Activated CD8-positive, alpha-beta memory T cell treated with anti-CD3 and anti-CD28 coated beads, Interleukin-2, amount 50 U/mL, for 48 hours (primary cell): ENCODE measurements around the gene IDH2.

Experiments
- DNase-seq: peaks from one replicate; pipeline ENCODE4 v3.0.0-alpha.2; 2020

IDH2 gene

DNA sequence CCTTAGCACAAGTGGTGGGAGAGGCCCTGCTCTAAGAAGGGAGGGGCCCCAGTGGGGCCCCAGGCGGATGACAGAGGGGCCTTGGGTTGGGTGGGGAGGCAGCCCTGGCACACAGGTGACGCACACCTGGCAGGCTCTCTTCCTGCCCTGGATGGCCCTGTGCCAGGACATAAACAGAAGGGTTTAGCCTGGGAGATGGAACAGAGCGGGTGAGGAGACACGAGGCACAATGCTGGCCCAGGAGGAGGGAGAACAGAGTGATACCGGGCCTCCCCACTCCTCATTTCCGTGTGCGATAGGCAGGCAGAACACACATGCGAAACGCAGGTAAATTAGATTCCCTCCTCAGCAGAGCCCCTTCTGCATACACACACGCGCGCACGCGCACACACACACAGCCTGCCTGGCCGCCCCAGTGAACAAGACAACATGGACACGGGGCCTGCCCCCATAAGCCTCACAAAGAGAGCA is 39.8 kb downstream of the IDH2 start:
- no peak for DNase-seq

DNA sequence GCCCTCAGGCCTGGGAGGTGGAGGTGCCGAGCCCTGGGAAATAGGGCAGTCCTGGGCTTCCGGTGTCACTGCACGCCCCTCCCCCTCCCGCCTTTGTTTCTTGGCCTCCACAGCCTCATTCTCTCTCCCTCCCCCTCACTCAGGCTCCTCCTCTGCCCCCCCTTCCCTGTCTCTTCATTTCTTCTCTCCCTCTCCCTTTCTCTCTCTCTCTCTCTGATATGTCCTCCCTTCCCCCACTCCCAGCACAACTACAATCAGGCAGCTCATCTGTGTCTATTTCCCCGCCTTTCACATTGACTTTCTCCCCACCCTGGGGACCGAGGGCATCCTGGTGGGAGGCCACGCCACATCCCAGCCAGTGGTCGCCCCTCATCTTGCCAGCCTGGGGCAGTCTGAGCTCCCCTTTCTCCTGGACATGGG is 40.2 kb downstream of the IDH2 start:
- DNase-seq = no peak

DNA sequence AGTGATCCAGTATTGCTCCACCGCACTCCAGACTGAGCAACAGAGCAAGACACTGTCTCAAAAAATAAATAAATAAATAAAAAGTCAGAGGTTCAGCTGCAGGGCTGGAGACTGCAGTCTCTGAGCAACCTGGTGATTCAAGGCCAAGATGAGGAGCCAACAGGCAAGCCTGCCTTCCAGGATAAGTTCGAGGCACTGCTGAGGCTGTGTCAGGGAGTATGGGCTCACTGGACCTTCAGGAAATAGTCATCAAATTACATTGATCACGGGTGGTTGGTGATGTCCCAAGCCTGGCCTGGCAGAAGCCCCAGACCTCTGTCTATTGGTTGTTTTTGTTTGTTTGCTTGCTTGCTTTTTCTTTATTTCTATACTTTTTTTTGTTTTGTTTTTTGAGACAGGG is 41.5 kb downstream of the IDH2 start:
- DNase-seq = no peak

DNA sequence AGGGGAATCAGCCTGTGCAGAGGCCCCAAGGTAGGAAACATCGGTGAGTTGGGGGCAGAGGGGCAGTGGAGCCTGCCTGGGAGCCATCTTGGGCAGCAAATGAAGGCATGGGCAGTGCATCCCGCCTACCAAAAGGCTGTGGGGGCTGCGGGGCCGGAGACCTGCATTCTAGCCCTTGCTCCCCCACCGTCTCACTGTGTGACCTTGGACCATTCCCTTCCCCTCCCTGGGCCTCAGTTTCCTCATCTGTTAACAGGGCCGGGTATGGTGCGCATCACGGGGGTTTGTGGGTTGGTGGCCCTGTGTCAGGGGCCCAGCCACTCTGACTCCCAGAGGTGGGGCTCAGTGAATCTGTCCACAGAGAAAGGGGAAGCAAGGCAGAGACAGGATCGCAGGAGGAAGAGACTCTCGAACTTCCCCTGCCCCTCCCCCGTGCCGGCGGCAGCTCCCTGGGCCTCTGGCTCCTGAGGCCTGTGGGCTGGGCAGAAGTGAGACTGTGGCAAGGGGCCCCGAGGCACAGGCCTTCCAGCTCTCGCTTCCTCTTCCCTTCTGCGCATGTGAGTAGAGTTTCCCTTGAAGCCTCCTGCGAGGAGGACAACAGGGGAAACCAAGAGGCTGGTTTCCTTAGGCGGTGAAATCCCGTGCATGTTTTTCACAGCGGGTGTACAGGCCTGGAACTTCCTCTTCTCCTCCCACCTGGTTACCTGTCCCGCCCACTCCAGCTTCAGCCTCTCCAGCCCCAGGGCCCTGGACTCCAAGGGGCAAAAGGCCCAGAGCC is 42.9 kb downstream of the IDH2 start:
- DNase-seq = peak; percentile 87

DNA sequence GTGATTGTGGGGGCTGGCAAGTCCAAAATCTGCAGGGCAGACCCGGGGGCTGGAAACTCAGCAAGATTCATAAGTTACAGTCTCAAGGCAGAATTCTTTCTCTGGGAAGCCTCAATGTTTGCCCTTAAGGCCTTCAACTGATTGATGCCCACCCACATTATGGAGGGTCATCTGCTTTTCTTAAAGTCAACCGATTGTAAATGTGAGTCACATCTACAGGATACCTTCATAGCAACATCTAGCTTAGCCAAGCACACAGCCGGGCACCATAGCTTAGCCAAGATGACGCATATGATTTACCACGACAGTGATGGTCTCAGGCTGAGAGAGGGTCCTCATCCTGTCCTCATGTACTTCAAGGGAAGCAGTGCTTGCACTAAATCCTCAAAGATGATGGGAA is 43.5 kb downstream of the IDH2 start:
- DNase-seq = no peak

DNA sequence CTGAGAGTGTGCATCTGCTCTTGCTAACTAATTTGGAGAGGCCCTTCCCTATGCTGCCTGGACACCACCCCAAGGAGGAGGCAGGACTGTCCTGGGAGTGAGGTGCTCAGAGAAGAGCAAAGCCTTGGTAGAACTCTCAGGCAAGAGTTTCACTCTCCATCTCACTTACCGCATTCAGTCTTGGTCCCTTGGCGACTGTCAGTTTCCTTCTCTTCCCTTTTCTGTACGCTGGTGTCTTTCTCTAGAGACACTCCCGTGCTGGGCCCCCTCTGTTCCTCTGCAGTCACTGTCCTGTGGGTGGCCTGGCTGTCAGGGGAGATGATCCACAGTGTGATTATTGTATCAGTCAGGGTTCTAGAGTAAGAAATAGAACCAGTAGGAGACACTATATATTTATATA is 44.0 kb downstream of the IDH2 start:
- no peak for DNase-seq

DNA sequence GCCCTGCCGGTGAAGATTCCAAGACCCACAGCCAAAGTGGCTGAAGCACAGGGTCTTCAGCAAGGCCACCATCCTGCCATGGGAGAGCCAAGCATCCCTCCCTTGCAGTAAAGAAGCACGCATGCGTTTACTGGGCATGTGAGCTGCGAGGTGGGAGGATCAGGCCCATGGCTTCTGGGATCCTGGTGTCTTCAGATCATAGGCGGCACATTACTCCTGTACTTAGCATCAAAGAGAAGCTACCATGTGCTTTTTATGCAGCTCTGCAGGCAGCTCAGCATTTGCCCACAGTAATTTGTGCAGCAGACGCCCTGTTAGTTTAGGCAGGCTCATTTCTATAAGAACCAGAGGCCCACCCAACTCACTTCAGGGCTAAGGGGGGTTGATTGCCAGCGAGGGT is 45.7 kb downstream of the IDH2 start:
- DNase-seq = no peak

DNA sequence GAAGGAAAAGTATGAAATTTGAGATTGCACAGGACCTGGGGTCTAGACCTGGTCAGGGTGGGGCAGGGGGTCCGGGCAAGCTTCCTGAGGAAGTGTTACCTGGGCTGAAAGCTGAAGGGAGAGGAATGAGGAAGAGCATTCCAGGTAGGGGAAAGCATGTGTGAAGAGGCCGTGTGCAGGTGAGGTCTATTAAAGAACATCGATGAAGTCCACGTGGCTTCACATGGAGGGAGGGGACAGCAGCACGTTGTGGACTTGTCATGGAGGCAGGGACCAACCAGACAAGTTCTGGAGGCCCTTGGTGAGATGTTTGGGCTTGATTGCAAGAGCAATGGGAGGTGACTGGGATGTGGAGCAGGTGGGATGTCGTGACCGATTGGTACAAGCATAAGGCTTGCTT is 47.1 kb downstream of the IDH2 start:
- no peak for DNase-seq

DNA sequence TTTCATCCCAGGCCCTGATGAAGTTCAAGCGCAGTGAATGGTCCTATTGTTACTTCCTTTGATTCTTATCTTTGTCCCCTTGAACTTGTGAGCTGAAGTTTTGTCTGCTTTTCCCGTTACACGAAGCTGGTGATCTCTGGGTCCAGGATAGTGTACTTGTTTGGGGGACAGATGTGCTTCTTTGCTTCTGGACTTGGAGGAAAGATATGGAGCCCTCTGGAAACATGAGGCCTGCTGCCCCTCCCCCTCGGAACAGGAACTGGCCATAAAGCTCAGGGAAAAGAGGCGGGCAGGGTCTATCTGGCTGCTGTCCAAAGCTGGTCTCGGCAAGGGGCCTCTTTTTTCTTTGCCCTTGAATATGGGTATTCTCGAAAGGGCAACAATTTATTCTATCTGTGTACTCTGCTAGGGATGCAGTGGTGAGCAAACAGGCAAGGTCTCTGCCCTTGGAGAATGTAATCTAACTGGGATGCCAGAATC is 47.6 kb downstream of the IDH2 start:
- DNase-seq = no peak

DNA sequence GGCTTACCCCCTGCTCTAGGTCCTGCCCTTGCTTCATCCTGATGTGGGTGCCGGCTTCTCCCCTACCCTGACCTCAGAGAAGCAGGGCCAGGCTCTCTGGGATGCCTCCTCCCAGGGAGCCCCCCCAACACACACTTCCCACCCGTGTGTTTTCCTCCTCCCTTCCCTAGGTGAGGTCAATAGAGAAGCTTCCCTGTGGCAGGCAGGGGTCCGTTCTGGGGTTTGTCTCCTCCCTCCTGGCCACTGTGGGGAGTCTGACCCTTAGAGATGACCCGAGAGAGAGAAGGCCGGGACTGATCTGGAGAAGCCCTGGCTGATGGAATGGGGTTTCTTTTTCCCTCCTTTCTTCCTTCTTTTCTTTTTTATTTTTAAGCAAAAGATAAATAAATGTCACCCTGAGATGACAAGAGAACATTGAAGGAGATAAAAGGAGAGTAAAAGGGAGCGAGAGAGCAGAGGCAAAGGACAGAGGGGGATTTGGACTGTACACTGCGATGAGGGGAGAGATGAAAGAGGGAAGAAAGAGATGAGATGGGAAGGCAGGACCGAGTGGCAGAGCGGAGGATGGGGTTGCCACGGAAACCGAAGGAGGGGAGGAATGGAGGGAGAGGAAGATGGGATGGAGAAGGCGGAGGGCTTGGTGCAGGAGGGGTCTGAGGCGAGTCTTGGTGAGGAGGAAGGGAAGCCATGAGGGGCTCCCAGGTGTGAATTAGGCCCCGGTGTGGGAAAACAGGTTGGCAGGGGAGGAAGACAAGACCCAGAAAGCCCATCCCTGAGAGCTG is 48.4 kb downstream of the IDH2 start:
- no peak for DNase-seq

DNA sequence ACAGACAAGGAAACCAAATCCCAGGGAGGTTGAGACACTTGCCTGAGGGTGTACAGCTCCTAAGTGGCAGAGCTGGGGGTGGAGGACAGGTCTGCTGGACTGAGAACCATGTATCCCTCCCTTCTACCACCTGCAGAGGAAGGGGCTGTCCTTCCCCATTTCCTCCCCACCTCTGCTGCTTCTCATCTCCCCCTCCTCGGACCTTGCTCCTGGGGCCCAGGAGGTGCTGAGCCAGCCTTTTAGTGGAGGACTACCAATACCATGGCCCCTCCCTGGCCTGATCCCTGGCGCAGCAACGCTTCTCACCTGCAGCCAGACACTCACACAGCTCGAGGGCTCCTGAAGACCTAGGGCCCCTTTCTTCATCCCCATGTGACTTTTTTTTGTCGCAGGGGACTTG is 50.4 kb downstream of the IDH2 start:
- no peak for DNase-seq

DNA sequence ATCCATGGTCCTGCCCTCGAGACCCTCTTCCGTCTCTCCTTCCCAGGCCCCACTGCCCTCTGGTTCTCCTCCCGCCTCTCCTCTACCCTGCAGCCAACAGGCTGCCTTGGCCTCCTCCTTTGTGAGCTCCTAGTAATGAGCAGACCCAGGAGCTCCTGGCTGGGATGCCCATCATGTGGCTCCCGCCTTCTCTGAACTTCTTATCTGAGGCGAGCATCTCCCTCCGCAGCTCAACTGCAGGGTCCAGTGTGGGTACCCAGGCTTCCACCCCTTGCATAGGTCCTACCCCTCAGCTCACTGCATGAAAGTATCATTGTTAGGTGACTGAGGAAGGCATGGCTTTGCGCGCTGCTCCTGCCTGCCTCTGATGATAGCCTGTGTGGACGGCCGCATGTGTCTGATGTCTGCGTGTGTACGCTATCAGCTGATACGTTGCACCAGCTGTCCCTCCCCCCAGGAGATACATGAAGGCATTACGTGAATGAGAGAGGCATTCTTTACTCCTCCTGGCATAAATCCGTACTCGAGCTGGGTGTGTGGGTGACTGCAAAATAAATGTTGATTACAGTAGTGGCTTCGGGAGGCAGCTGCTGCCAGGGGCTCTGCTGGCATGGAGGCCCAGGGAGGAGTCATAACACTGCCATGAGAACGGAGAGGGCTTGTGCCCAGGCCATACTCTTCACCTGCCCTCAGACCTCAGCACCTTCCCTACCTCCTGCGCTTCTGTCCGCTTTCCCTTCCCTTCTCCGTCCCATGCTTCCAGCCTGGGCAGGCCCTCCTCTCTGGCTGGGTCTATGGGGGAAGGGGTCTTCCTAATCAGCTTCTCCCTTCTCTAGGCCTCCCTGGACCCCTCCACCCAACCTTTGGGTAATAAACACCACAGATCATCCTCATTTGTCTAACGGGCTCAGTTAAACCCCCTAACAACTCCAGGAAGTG is 52.3 kb downstream of the IDH2 start:
- DNase-seq = no peak

DNA sequence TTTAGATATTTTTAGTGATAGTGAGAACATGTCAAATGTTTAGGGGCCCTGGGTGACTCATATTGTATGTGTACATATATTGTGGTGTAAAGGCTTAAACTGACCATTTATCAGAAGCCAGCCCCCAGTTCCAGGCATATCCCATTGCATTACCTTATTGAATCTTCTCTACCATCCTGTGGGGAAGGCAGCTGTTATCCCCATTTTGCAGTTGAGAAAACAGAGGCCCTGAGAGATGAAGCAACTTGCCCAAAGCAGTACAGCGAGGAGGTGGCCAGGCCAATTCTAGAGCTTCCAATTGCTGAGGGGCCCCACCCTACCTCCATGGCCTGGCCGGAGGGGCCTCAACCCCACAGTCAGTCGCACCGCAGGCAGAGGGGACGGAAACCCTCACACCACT is 53.2 kb downstream of the IDH2 start:
- no peak for DNase-seq

DNA sequence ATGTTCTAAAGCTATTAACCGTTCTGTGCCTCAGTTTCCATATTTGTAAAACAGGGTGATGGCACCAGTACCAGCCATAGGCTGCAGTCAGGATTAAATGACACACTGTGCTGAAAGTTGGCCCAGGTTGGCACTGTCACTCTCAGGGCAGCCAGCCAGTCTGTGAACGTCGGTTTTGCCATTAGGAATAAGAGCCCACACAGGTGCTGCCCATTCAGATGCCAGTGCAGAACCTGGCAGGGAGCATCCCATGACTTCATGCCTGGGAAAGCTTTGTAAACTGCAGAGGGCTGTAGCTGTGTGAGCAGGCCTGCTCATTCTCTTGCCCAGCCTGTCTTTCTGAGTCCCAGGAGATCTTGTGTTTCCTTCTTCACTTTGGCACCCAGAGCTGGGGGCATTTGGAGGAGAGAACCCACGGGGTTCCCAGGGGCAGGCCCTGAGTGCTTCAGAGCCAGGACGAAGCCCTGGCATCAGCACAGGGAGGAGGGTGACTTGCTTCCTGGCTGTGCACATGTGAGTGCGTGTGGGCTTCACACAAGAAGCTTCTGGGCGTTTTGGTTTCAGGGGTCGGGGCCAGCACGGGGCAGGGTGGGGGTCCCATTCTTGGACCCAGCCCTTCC is 54.2 kb downstream of the IDH2 start:
- DNase-seq = no peak

DNA sequence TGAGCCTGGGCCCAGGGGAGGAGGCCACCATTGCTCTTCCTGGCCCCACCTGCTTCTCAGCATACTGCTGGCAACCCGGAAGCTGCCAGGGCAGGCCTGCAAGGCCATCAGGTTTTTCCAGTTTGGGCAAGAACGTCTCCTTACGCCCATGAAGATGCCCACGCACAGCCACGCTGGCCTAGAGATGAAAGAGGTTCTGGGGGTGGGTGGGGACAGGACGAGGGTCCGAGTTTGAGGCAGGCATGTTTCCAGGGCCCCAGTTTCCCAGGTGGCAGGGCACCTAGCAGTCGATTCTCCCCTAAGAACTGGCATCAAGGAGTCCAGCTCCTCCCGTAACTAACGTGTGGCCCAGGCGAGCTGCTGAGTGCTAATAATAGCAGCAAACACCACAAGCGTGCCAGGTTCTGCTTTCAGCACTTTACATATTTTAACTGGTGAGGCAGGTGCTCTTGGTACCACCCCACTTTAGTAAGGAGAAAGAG is 55.3 kb downstream of the IDH2 start:
- DNase-seq = no peak

DNA sequence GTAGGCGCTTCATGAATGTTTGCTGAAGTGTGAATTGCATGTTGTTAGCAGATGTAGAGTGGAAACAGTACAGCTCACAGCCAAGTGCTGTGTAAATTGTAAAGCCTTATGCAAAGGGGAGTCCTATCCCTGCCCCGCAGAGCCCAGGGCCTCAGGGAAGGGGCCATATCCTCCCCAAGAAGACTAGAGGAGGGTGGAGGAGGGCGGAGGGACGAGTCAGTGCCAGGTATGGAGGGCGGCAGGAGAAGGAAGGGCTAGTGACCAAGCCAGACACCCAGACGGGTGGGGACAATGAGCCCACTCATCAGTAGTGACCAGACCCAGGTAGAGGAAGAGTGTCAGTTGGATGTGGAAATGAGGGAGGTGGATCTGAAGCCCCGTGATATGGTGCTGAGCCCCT is 56.0 kb downstream of the IDH2 start:
- no peak for DNase-seq

DNA sequence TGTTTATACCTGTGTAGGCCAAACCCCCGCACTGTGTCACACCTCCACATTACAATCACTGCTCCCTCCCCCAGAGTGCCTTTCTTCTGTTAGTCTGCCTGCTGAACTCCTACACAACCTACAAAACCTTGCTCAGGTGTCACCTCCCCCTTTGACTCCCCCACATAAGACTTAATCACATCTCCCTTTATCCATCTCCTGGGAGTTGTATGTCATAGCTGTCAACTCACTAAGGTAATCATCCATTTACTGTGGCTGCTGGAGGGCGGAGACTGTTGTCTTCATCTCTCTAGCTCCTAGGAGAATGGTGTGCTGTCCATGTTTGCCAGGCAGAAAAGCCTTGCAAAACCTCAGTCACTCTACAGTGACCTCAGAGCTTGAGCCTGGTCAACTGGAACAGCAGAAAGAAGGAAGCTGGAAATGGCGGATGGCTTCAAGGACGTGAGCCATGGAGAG is 57.3 kb downstream of the IDH2 start:
- DNase-seq = no peak

DNA sequence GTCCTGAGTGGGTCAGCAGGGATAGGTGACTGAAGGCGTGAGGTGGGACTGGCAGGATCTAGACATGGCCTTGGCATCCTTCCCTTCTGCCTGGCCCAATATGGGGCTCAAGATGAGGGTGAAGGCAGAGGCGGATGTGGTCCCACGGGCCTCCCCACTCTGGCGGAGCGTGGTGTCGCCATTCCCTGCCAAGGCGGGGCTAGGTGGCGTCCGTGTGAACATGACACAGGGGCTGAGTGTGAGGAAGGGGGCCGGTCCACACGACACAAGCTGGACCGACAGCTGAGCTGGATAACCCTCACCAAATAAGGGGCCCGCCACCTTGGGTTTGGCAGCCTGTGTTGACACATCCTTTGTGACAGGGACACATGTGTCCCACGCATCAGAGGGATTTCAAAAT is 58.1 kb downstream of the IDH2 start:
- no peak for DNase-seq

DNA sequence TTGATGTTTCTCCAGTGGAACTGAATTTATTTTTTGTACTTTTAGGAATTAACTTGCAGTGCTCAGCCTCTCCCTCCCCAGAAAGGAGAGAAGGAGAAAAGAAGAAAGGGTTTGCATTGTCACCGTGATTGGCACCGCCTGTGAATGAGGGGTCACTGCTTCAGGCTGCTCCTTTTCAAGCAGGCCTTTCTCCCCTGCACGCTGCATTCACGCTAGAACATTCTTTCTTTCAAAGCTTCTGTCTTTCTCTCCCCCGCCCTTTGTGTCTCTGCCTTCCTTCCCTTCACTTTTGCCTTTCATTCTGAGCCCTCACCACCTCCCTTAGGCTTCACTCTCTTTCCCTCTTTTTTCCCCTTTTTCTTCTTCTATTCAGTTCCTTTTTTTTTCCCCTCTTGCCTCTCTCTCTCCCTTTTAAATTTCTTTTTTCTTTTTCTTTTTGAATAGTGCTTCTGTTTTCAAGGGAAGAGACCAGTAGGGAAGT is 58.7 kb downstream of the IDH2 start:
- no peak for DNase-seq

DNA sequence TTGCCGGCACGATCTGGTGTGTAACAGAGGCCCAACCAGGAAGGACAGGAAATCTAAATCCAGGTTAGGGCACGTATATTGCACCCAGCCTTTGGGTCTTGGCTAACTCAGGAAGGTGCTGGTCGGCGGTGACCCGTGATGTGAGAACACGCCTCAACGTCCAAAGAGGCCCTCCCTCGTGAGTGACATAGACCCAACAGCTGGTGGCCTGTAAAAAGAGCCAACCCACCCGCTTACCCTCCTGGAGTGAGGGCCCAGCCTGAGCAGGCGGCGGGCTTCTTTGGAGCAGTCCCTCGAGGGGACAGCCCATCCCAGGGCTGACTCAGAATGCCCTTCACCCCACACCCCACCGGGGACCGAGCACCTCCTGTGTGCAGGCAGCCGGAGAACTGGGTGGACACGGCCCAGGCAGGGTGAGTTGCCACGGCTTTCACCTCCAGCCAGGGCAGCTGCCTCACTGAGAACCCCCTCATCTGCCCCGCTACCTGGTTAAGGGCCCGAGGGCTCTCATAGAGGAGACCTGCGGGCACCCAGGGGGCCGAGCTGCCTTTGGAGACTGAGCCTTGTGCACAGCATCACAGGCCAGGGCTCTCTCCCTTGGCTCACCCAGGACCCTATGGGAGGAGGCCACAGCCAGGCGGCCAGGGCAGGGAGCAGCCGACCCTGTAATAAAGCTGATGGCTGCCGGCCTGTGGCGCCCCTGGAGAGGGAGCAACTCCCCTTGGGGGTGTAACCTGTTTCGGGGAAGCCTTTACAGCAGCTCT is 59.3 kb downstream of the IDH2 start:
- no peak for DNase-seq

DNA sequence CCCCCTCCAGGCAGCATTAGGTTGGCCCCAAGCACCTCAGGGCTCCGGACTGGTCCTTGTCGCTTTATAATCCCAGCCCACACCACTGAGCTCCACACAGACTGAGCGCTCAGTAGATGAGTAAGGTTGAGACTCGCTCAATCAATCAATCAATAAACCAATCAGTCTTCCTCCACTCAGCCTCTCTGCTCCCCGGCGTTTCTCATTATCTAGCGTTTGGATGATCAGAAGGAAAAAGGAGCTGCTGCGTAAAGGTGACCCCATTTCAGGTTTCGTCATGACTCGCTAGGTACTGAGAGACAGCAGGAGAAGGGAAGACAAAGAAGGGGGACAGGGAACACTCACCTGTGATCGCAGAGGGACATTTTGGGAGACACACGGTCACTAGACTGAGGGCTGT is 59.9 kb downstream of the IDH2 start:
- no peak for DNase-seq
